ENCODE data around the gene SLAMF7.

The SLAMF7 gene

DNA sequence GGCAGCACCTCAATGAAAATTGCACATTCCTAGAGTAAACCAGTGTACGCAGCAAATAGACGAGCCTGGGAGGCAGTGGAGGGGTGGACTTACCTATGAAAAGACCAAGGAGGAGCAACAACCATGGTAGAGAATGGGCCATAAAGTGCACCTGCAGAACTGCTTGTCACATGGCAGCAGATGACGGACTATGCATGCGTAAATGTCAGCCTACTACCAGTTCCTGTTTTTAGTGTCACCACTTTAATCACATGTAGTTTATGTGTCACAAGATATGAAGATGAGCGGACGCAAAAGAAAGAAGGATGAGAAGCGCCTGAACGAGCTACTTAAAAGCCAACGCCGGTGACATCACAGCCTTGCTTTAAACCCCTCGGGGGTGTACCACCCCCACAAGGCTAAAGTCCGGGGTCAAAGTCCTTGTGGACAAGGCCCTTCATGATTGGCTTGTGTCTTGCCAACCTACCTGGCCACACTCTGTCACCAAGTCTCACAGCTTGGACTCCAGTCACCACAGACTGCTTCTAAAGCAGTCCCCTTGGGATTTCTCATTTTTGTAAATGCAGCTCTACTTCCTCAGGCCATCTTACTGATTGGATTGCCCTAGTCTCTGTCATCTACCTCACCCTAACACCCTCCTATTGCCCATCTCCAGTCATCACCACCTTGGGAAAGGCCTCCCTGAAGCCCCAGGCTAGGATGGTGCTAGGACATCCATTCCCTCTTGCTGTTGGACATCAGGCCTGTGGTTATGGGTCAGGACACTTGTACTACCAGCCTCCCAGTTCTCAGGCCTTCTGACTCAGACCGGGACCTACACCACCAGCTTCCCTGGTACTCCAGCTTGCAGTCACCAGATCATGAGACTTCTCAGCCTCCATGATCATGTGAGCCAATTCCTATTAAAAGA is 50.9 kb downstream of the SLAMF7 start:
- no peak for DNase-seq (ENCODE audit: low read depth in 1 of 2, low spot score in 1 of 2)
- in situ Hi-C loops (cut with HindIII; ENCODE audit: low pct_unique_long_range_greater_than_20kb, low sequenced_read_pairs), result no loop called here
- no peak for TF ChIP-seq JUND (IDR thresholded peaks at IDR 0.05; ENCODE audit: low read depth)

DNA sequence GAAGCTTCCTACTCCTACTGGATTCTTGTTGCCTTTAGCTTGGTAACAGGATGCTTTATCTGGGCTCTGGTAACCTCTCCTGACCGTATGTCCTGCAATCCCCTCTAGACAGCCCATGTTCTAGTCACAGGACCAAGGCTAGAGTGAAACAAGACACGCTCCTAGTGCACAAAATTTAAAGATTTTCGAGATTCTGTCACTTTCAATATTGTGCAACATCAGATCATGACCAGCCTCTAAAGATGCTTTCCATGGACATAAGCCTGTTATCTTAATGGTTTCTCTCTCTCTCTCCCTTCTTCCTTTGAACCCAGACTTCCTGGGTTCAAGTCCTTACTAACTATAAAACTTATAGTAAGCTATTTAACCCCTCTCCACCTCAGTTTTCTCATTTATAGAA is 55.3 kb downstream of the SLAMF7 start:
- in situ Hi-C loops (cut with HindIII; ENCODE audit: low pct_unique_long_range_greater_than_20kb, low sequenced_read_pairs), result no loop called here
- no peak for DNase-seq (ENCODE audit: low read depth in 1 of 2, low spot score in 1 of 2)
- TF ChIP-seq JUND (IDR thresholded peaks at IDR 0.05; ENCODE audit: low read depth), result no peak

DNA sequence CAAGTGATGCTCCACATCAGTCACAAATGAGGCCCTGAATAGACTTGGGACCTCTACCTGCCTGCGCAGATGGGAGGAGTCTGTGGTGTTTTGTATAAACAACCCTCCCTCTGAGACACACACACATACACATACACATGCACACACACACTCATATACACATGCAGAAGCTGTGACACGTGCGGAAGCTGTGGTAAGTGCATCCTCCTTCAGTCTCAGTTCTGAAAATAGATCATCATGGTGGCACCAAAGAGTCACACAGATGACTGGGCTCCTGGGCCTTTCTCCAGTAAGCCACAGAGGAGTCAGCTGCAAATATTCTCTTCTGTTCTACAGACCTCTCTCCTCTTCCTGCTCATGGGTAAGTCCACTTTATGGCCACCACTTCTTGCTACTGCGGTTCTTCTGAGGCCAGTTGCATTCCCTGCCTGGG is 56.9 kb downstream of the SLAMF7 start, which contains the start of gene LY9:
LY9 (plus strand) TSS at position 224 of the 433 bp plus-strand sequence; CDS start at position 238, 14 bp downstream.
- no peak for DNase-seq (ENCODE audit: low read depth in 1 of 2, low spot score in 1 of 2)
- TF ChIP-seq JUND (IDR thresholded peaks at IDR 0.05; ENCODE audit: low read depth), result no peak
- in situ Hi-C loops (cut with HindIII; ENCODE audit: low pct_unique_long_range_greater_than_20kb, low sequenced_read_pairs), result no loop called here

DNA sequence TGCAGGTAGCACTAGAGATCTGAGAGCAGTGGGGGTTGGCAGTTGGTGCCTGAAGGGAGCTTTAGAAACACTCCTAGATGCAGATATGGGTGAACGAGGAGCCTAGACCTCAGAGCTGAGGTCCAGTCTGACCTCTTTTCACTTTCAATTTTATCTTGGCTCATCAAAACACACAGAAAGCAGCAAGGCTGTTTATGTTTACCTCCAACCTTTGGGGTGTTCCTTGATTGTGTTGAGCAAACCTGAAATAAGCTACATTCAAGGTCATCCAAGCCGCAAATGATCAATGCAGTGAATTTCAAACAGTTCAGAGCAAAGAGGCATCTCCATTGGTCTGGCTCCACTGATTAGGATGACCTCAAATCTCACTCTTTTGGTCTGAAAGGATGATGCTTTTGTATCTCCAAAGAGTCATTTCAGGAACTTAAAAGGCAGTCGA is 58.2 kb downstream of the SLAMF7 start:
- no peak for TF ChIP-seq JUND (IDR thresholded peaks at IDR 0.05; ENCODE audit: low read depth)
- in situ Hi-C loops (cut with HindIII; ENCODE audit: low pct_unique_long_range_greater_than_20kb, low sequenced_read_pairs), result no loop called here
- no peak for DNase-seq (ENCODE audit: low read depth in 1 of 2, low spot score in 1 of 2)

DNA sequence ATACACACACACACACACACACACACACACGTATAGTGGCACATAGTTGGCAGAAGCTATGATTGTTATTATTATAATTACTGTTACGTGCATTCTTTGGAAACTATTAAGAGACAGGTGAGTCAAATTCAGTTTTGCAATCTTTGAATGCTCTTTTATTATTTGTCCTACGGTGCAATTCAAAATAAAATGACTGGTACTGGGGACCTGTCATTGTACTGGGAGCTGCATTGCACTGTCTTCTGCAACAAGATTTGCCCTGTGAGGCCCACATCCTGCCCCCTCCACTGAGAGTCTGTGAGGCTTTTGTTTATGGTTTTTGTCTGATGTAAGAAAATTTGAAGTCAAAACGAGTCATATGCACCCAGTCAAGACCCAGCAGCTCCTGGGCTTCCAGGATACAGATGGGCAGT is 58.8 kb downstream of the SLAMF7 start:
- TF ChIP-seq JUND (IDR thresholded peaks at IDR 0.05; ENCODE audit: low read depth), result no peak
- no peak for DNase-seq (ENCODE audit: low read depth in 1 of 2, low spot score in 1 of 2)
- in situ Hi-C loops (cut with HindIII; ENCODE audit: low pct_unique_long_range_greater_than_20kb, low sequenced_read_pairs), result no loop called here

DNA sequence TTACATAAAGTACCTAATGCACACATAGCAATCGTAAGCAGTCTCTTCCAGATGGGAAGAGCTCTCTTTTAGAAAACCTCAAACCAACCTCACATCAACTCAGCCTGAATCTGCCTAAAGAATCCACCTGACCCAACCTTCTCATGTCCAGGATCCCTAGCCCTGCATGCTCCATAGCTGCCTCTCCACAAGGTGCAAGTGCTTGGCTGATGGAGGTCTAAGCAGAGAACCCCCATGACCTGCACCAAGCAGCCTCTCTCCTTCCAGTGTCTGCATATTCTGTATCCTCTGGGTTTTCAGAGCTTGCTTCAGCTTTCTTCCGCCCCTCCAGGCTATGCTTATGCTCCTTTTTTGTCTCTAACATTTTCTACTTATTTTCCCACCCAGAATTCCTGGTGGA is 59.4 kb downstream of the SLAMF7 start:
- TF ChIP-seq JUND (IDR thresholded peaks at IDR 0.05; ENCODE audit: low read depth), result no peak
- no peak for DNase-seq (ENCODE audit: low read depth in 1 of 2, low spot score in 1 of 2)
- in situ Hi-C loops (cut with HindIII; ENCODE audit: low pct_unique_long_range_greater_than_20kb, low sequenced_read_pairs), result no loop called here

DNA sequence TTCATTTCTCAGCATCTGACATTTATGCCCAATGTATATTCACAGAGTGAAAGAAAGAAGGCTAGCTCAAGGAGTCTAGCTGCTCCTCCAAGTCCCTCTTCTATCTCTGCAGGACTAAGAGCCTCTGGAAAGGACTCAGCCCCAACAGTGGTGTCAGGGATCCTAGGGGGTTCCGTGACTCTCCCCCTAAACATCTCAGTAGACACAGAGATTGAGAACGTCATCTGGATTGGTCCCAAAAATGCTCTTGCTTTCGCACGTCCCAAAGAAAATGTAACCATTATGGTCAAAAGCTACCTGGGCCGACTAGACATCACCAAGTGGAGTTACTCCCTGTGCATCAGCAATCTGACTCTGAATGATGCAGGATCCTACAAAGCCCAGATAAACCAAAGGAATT is 60.6 kb downstream of the SLAMF7 start:
- no peak for DNase-seq (ENCODE audit: low read depth in 1 of 2, low spot score in 1 of 2)
- no peak for TF ChIP-seq JUND (IDR thresholded peaks at IDR 0.05; ENCODE audit: low read depth)
- in situ Hi-C loops (cut with HindIII; ENCODE audit: low pct_unique_long_range_greater_than_20kb, low sequenced_read_pairs), result no loop called here

DNA sequence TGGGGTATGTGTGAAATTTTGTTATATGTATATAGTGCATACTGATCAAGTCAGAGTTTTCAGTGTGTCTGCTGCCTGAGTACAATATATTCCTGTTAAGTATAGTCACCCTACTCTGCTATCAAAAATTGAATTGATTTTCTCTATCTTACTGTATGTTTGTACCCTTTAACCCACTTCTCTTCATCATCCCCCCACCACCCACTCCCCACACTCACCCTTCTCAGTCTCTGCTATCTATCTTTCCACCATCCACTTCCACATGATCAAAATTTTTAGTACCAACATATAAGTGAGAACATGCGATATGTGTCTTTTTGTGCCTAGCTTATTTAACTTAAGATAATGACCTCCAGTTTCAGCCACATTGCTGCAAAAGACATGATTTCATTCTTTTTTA is 61.1 kb downstream of the SLAMF7 start:
- no peak for DNase-seq (ENCODE audit: low read depth in 1 of 2, low spot score in 1 of 2)
- no peak for TF ChIP-seq JUND (IDR thresholded peaks at IDR 0.05; ENCODE audit: low read depth)
- in situ Hi-C loops (cut with HindIII; ENCODE audit: low pct_unique_long_range_greater_than_20kb, low sequenced_read_pairs), result no loop called here

DNA sequence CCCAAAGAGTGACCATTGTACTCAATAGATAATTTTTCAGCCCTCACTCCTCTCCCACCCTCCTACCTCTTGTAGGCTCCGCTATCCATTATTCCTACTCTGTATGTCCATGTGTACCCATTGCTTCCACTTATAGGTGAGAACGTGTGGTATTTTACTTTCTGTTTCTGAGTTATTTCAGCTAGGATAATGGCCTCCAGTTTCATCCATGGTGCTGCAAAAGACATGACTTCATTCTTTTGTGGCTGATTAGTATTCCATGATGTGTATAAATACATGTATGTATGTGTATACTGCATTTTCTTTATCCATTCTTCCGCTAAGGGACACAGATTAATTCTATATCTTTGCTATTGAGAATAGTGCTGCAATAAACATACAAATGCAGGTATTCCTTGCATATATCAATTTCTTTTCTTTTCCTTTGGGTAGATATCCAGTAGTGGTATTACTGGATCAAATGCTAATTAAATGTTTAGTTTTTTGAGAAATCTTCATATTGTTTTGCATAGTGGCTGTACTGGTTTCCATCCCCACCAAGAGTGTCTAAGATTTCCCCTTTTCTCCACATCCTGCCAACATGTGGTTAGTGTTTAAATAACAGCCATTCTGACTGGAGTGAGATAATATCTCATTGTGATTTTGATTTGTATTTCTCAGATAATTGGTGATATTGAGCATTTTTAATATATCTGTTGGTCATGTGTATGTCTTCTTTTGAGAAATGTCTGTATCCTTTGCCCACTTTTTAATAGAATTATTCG is 61.8 kb downstream of the SLAMF7 start:
- in situ Hi-C loops (cut with HindIII; ENCODE audit: low pct_unique_long_range_greater_than_20kb, low sequenced_read_pairs), result no loop called here
- no peak for TF ChIP-seq JUND (IDR thresholded peaks at IDR 0.05; ENCODE audit: low read depth)
- no peak for DNase-seq (ENCODE audit: low read depth in 1 of 2, low spot score in 1 of 2)

DNA sequence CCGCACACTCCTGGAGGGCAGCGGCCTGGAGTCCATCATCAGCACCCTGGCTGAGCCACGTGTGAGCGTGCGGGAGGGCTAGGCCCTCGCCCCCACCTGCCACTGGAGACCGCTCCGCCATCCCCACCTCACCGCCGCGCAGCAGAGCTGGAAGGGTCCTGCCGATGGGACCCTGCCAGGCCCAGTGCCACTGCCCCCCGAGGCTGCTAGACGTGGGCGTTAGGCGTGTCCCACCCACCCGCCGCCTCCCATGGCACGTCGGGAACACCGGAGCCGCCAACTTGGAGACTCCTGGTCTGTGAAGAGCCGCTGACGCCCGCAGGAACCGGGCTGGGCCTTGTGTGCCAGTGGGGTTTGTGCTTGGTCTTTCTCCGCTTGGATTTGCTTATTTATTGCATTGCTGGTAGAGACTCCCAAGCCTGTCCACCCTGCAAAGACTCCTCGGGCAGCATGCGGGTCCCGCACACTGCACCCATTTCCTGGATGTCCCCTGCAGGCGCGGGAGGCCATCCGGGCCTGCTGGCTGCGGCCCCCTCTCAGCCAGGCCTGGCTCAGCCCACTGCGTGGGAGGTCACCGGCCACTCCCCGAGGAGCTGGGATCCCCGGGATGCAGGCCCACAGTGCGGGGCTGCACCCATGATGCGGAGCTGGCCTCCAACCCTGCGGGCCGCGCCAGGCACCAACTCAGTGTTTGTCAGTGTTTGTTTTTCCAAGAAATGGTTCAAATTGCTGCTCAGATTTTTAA is 63.0 kb downstream of the SLAMF7 start:
- TF ChIP-seq JUND (IDR thresholded peaks at IDR 0.05; ENCODE audit: low read depth), result no peak
- in situ Hi-C loops (cut with HindIII; ENCODE audit: low pct_unique_long_range_greater_than_20kb, low sequenced_read_pairs), result no loop called here
- no peak for DNase-seq (ENCODE audit: low read depth in 1 of 2, low spot score in 1 of 2)

Data from T47D (cell line).